ENCODE results near the gene NELL1. TPM values are rescaled to one million over a fixed set of nuclear protein-coding genes. Genes with fewer than 3 reads are reported as not detected.

NELL1 gene
- total RNA-seq, 2 experiments from 2014 or later: not detected

GRCh38 chr11:20876738-20877137 is 207.4 kb downstream of the NELL1 start:
- peaks cover 2% of the 10 kb centered on the region for H3K9me3 Mint-ChIP-seq
- no peak overlapping the region for H3K27ac Mint-ChIP-seq
- no peaks in the 10 kb centered on the region for H3K36me3 Mint-ChIP-seq (ENCODE audit: low read depth)
- no peak overlapping the region for H3K4me3 Mint-ChIP-seq
- H3K4me1 Mint-ChIP-seq: no peaks in the 10 kb centered on the region
- DNase-seq: no peak
- ChIA-PET CTCF (no interaction called here), POLR2A (no interaction called here)
- H3K27me3 Mint-ChIP-seq: no peaks in the 10 kb centered on the region

GRCh38 chr11:20880094-20880493 is 210.7 kb downstream of the NELL1 start:
- no peaks in the 10 kb centered on the region for H3K27me3 Mint-ChIP-seq
- POLR2A ChIA-PET: no interaction called here

DNA sequence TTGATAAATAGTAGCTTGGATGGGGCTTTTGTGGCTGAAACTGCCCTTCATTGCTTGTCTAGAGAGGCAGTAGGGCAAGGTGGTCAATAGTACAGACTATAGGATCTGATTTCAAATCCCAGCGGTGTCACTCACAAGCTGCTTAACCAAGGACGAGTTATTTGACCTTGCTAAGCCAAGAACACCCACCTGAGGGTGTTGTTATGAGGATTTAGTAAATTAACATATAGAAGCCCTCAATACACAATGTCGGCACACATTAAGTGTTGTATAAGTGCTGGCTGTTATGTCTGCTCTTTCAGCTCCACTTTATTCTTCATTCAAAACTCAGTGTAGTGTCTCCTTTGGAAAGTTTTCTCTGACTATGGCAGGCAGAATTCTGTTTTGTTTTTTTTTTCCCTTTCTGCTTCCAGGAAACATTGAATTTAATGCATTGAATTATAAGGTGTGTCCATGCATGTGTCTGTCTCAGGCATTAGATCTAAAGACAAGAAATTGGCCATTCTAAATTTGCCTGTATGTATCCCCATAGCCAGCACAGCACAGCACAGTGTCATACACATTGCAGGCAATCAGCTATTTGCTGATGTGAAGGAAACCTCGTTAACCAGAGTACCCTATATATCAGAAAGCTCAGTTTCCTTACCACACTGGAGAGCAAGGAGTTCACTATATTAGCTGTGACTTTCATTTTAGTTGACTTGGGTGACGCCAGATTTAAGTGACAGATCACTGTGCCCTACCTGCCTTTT is 212.1 kb downstream of the NELL1 start:
- ChIA-PET POLR2A (no interaction called here), CTCF (no interaction called here)
- no peak for DNase-seq
- Mint-ChIP-seq H3K36me3 (ENCODE audit: low read depth) (no peaks in the 10 kb centered on the region), H3K4me3 (no peak overlapping the region), H3K9me3 (peaks cover 6% of the 10 kb centered on the region), H3K27ac (no peak overlapping the region), H3K4me1 (no peaks in the 10 kb centered on the region), H3K27me3 (no peaks in the 10 kb centered on the region)

More at GRCh38 chr11:20880094-20880493, 210.7 kb downstream of the NELL1 start:
- Mint-ChIP-seq H3K4me1 (no peaks in the 10 kb centered on the region), H3K4me3 (no peak overlapping the region), H3K9me3 (peaks cover 3% of the 10 kb centered on the region), H3K36me3 (ENCODE audit: low read depth) (no peaks in the 10 kb centered on the region), H3K27ac (no peak overlapping the region)
- no peak for DNase-seq
- CTCF ChIA-PET: no interaction called here

- no peaks in the 10 kb centered on the region for H3K36me3 Mint-ChIP-seq (ENCODE audit: low read depth)
- peaks cover 8% of the 10 kb centered on the region for H3K9me3 Mint-ChIP-seq
- no peak overlapping the region for H3K27ac Mint-ChIP-seq
- POLR2A ChIA-PET: no interaction called here
- no peaks in the 10 kb centered on the region for H3K4me1 Mint-ChIP-seq
- H3K27me3 Mint-ChIP-seq: no peaks in the 10 kb centered on the region
- DNase-seq: no peak
- H3K4me3 Mint-ChIP-seq: no peak overlapping the region
- CTCF ChIA-PET: no interaction called here
These were observed 217.8 kb downstream of the NELL1 start for GRCh38 chr11:20887137-20887536.

GRCh38 chr11:20894296-20894695 is 224.9 kb downstream of the NELL1 start:
- Mint-ChIP-seq H3K27ac (no peak overlapping the region), H3K36me3 (ENCODE audit: low read depth) (no peaks in the 10 kb centered on the region), H3K4me1 (no peaks in the 10 kb centered on the region), H3K4me3 (no peak overlapping the region), H3K9me3 (peaks cover 18% of the 10 kb centered on the region), H3K27me3 (no peaks in the 10 kb centered on the region)
- POLR2A ChIA-PET: no interaction called here
- DNase-seq: no peak
- CTCF ChIA-PET: no interaction called here

GRCh38 chr11:20909995-20910726 is 240.8 kb downstream of the NELL1 start:
- ChIA-PET POLR2A (no interaction called here), CTCF (no interaction called here)
- H3K27ac Mint-ChIP-seq: no peak overlapping the region
- H3K4me3 Mint-ChIP-seq: no peak overlapping the region
- H3K27me3 Mint-ChIP-seq: no peaks in the 10 kb centered on the region
- no peaks in the 10 kb centered on the region for H3K36me3 Mint-ChIP-seq (ENCODE audit: low read depth)
- H3K9me3 Mint-ChIP-seq: no peaks in the 10 kb centered on the region
- DNase-seq: no peak
- no peaks in the 10 kb centered on the region for H3K4me1 Mint-ChIP-seq

DNA sequence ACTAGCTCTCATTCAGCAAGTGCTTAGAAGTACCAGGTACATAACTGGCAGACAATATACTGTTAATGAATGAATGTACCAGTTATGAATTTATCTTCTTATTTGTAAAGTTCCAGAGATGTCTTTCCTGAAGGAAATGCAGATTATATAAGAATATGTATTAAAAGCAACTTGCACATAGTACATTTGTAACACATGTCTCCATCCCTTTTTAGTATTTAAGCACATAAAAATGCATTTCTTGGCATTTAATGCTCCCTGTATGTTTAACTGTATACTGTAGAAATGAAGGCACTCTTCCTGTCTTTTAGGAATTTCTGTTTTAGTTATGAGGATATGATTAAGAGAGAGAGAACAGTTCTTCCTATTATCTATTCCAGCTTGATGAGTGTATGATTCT is 241.3 kb downstream of the NELL1 start:
- Mint-ChIP-seq H3K4me1 (no peaks in the 10 kb centered on the region), H3K4me3 (no peak overlapping the region), H3K9me3 (no peaks in the 10 kb centered on the region), H3K27me3 (no peaks in the 10 kb centered on the region), H3K36me3 (ENCODE audit: low read depth) (no peaks in the 10 kb centered on the region), H3K27ac (no peak overlapping the region)
- CTCF ChIA-PET: no interaction called here
- no peak for DNase-seq
- POLR2A ChIA-PET: no interaction called here

GRCh38 chr11:20912065-20912821 is 242.9 kb downstream of the NELL1 start:
- no peak for DNase-seq
- H3K27ac Mint-ChIP-seq: no peak overlapping the region
- no peaks in the 10 kb centered on the region for H3K9me3 Mint-ChIP-seq
- no peak overlapping the region for H3K4me3 Mint-ChIP-seq
- CTCF ChIA-PET: no interaction called here
- H3K27me3 Mint-ChIP-seq: no peaks in the 10 kb centered on the region
- POLR2A ChIA-PET: no interaction called here
- no peaks in the 10 kb centered on the region for H3K4me1 Mint-ChIP-seq
- no peaks in the 10 kb centered on the region for H3K36me3 Mint-ChIP-seq (ENCODE audit: low read depth)

GRCh38 chr11:20912922-20913512 is 243.6 kb downstream of the NELL1 start:
- Mint-ChIP-seq H3K9me3 (no peaks in the 10 kb centered on the region), H3K27ac (no peak overlapping the region), H3K4me1 (no peaks in the 10 kb centered on the region), H3K36me3 (ENCODE audit: low read depth) (no peaks in the 10 kb centered on the region), H3K27me3 (no peaks in the 10 kb centered on the region), H3K4me3 (no peak overlapping the region)
- ChIA-PET POLR2A (no interaction called here), CTCF (no interaction called here)
- no peak for DNase-seq

- Mint-ChIP-seq H3K4me3 (no peak overlapping the region), H3K9me3 (no peaks in the 10 kb centered on the region), H3K36me3 (ENCODE audit: low read depth) (no peaks in the 10 kb centered on the region), H3K27ac (no peak overlapping the region), H3K4me1 (no peaks in the 10 kb centered on the region), H3K27me3 (no peaks in the 10 kb centered on the region)
- ChIA-PET POLR2A (no interaction called here), CTCF (no interaction called here)
- no peak for DNase-seq
These were observed 247.9 kb downstream of the NELL1 start for GRCh38 chr11:20917306-20917705.

DNA sequence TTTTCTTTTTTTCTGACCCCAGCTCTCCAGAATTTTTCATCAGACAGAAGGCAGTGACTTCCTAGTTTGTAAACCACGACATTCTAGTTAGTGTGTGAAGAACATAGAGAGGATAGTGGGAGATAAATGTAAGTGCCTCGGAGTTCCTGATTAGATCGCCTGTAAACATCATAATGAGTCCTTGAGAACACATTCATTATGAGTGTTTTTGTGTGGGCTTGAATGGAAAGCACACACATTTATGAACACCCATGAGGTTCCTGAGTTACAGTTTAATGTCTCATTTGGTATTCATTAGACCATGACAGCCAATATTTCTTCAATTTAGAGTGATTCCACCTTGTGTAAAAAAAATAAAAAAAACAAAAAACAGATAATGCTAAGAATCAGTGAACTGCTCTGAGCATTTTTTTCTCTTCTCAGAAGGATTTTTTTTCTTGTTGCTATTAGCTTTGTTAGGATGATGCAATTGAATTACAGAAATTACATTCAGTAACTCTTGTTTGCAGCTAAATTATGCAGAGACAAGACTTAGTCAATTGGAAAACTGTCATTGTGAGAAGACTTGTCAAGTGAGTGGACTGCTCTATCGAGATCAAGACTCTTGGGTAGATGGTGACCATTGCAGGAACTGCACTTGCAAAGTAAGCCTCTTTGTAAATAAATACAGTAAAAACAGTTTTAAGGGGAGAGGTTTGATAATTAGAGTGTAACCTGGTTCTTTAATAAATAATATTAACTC is 257.6 kb downstream of the NELL1 start:
- Mint-ChIP-seq H3K4me1 (no peaks in the 10 kb centered on the region), H3K9me3 (peaks cover 2% of the 10 kb centered on the region), H3K36me3 (ENCODE audit: low read depth) (no peaks in the 10 kb centered on the region), H3K27ac (no peak overlapping the region), H3K27me3 (no peaks in the 10 kb centered on the region), H3K4me3 (no peak overlapping the region)
- POLR2A ChIA-PET: no interaction called here
- DNase-seq: no peak
- CTCF ChIA-PET: no interaction called here

DNA sequence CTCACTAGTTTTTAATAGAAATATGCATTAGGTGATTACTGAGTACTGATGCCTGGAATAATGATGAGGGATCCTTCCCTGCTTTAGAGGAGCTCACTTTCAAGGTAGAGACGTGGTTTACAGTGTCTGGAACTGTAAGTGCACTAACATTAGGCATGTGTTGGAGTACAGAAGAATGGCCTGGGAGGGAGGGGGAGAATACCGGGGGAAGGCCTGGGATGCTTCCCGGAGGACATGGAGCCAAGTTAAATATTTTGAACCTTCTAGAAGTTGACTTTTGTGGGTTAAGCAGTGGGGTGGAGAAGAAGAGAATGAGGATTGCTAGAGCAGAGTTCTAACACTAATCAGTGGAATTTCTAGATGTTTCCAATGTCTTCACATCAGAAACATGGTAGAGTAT is 261.6 kb downstream of the NELL1 start:
- no peak overlapping the region for H3K27ac Mint-ChIP-seq
- no peaks in the 10 kb centered on the region for H3K9me3 Mint-ChIP-seq
- no peaks in the 10 kb centered on the region for H3K36me3 Mint-ChIP-seq (ENCODE audit: low read depth)
- no peak for DNase-seq
- no peaks in the 10 kb centered on the region for H3K4me1 Mint-ChIP-seq
- ChIA-PET POLR2A (no interaction called here), CTCF (no interaction called here)
- H3K27me3 Mint-ChIP-seq: no peaks in the 10 kb centered on the region
- no peak overlapping the region for H3K4me3 Mint-ChIP-seq

GRCh38 chr11:20933086-20933485 is 263.7 kb downstream of the NELL1 start:
- Mint-ChIP-seq H3K4me1 (no peaks in the 10 kb centered on the region), H3K9me3 (no peaks in the 10 kb centered on the region), H3K4me3 (no peak overlapping the region), H3K27ac (no peak overlapping the region), H3K27me3 (no peaks in the 10 kb centered on the region), H3K36me3 (ENCODE audit: low read depth) (no peaks in the 10 kb centered on the region)
- ChIA-PET CTCF (no interaction called here), POLR2A (no interaction called here)
- DNase-seq: no peak

Data from activated CD4-positive, alpha-beta memory T cell treated with anti-CD3 and anti-CD28 coated beads, Interleukin-2, amount 10 ng/mL, durations not matched to agents 7 days and 5 days (primary cell).